Measurements from ENCODE around the gene SLC2A10. TPM values are rescaled to one million over a fixed set of nuclear protein-coding genes. Genes with fewer than 3 reads are reported as not detected.

Gene SLC2A10
- total RNA-seq, 1 donor from 2014 or later: 17.7 TPM

- Histone ChIP-seq H3K36me3 (no peaks in the 10 kb centered on the region), H3K9me3 (peaks cover 4% of the 10 kb centered on the region), H3K4me1 (no peaks in the 10 kb centered on the region), H3K27me3 (no peaks in the 10 kb centered on the region), H3K27ac (no peak overlapping the region), H3K4me3 (no peak overlapping the region)
- TF ChIP-seq, protein P1, sequence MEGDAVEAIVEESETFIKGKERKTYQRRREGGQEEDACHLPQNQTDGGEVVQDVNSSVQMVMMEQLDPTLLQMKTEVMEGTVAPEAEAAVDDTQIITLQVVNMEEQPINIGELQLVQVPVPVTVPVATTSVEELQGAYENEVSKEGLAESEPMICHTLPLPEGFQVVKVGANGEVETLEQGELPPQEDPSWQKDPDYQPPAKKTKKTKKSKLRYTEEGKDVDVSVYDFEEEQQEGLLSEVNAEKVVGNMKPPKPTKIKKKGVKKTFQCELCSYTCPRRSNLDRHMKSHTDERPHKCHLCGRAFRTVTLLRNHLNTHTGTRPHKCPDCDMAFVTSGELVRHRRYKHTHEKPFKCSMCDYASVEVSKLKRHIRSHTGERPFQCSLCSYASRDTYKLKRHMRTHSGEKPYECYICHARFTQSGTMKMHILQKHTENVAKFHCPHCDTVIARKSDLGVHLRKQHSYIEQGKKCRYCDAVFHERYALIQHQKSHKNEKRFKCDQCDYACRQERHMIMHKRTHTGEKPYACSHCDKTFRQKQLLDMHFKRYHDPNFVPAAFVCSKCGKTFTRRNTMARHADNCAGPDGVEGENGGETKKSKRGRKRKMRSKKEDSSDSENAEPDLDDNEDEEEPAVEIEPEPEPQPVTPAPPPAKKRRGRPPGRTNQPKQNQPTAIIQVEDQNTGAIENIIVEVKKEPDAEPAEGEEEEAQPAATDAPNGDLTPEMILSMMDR (IDR thresholded peaks at IDR 0.05): no peak
- intact Hi-C loops (cut with DNase I): no loop called here
- ATAC-seq (peak; percentile 11), DNase-seq (no peak)
Observed at GRCh38 chr20:46725186-46726165, 16.0 kb downstream of the SLC2A10 start.

GRCh38 chr20:46731770-46732169 is 22.3 kb downstream of the SLC2A10 start:
- TF ChIP-seq, protein P1 (IDR thresholded peaks at IDR 0.05): no peak
- H3K9me3 ChIP-seq: no peaks in the 10 kb centered on the region
- no peak overlapping the region for H3K4me3 ChIP-seq
- no peaks in the 10 kb centered on the region for H3K27me3 ChIP-seq
- intact Hi-C loops (cut with DNase I): no loop called here
- ATAC-seq (no peak), DNase-seq (no peak)
- no peaks in the 10 kb centered on the region for H3K36me3 ChIP-seq
- no peak overlapping the region for H3K27ac ChIP-seq
- H3K4me1 ChIP-seq: no peaks in the 10 kb centered on the region

DNA sequence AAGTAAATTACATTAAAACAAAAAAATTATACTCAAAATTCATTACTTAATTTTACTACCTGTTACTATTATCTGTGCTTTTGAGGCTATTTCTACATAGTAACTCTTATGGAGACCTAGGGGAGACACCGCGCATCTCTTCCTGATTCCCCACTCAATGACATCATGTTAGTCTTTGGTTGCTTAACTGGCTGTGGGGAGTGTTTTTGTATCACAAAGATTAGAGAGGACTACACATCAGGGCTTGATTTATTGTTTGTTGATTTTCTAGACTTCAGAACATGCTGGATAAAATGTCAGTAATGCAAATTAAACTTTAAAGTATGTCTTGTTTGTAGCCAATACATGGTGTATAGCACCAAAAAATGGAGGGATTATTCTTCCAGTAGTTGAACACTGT is 26.0 kb downstream of the SLC2A10 start:
- H3K36me3 ChIP-seq: no peaks in the 10 kb centered on the region
- H3K27ac ChIP-seq: no peak overlapping the region
- no peaks in the 10 kb centered on the region for H3K4me1 ChIP-seq
- H3K27me3 ChIP-seq: no peaks in the 10 kb centered on the region
- intact Hi-C loops (cut with DNase I): no loop called here
- H3K4me3 ChIP-seq: no peak overlapping the region
- no peak for ATAC-seq
- TF ChIP-seq, protein P1 (IDR thresholded peaks at IDR 0.05): no peak
- no peak for DNase-seq
- no peaks in the 10 kb centered on the region for H3K9me3 ChIP-seq

- no peak for ATAC-seq
- H3K9me3 ChIP-seq: no peaks in the 10 kb centered on the region
- intact Hi-C loops (cut with DNase I): no loop called here
- H3K27me3 ChIP-seq: peaks cover 5% of the 10 kb centered on the region
- no peaks in the 10 kb centered on the region for H3K36me3 ChIP-seq
- TF ChIP-seq, protein P1 (IDR thresholded peaks at IDR 0.05): no peak
- no peaks in the 10 kb centered on the region for H3K4me1 ChIP-seq
- H3K4me3 ChIP-seq: no peak overlapping the region
- no peak for DNase-seq
- H3K27ac ChIP-seq: no peak overlapping the region
Observed at GRCh38 chr20:46739431-46740213, 30.2 kb downstream of the SLC2A10 start.

DNA sequence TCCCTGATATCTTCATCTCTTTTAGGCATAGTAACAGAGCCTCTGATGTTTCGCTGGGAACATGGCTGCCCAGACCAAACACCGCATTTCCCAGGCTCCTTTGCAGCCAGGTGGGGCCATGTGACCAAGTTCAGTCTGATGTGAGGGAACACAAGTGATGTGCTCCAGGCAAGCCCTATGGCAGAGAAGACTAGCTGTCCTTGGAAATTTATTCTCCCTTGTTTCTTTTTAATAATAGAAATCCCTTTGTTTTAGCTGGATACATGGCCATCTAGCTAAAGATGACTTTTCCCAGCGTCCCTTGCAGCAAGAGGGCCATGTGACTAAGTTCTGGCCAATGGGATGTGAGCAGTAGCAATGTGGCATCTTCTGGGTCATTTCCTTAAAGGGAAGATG is 30.8 kb downstream of the SLC2A10 start:
- TF ChIP-seq, protein P1 (IDR thresholded peaks at IDR 0.05): no peak
- DNase-seq: no peak
- Histone ChIP-seq H3K4me1 (no peaks in the 10 kb centered on the region), H3K36me3 (no peaks in the 10 kb centered on the region), H3K27me3 (peaks cover 9% of the 10 kb centered on the region), H3K27ac (no peak overlapping the region), H3K9me3 (no peaks in the 10 kb centered on the region), H3K4me3 (no peak overlapping the region)
- ATAC-seq: no peak
- intact Hi-C loops (cut with DNase I): no loop called here
